Measurements from ENCODE around the gene PDRG1. TPM values are rescaled to one million over a fixed set of nuclear protein-coding genes. Genes with fewer than 3 reads are reported as not detected.

PDRG1 gene
- total RNA-seq, 1 donor from 2014 or later, result 1.7 TPM

DNA sequence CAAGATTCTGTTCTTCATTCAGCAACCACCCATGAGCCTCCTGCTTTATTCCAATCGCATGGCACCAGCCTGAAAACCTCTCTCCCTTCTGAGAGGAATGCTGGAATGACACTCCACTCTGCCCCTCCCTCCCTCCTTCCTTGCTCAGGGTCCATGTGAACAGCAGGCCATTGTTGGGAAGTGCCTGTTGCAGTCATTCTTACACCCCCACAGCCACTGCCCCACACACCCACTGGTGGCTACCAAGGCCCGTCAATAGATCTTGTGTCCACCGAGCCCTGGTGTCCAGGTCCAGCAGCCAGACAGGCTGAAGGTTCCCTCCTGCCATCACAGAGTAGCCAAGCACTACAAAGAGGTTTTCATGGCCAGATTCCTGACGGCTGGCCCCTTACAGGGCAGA lies 6.5 kb downstream of the PDRG1 start:
- no peak for TF ChIP-seq CTCF (IDR thresholded peaks at IDR 0.05)
- Histone ChIP-seq H3K27me3 (no peaks in the 10 kb centered on the region), H3K4me3 (no peak overlapping the region), H3K36me3 (peaks cover 45 to 57% of the 10 kb centered on the region in 2 donors), H3K9me3 (no peaks in the 10 kb centered on the region), H3K27ac (no peak overlapping the region), H3K4me1 (peaks cover 0 to 4% of the 10 kb centered on the region in 2 donors)
- no peak for DNase-seq (ENCODE audit: low spot score in 2 of 2)
- intact Hi-C loops (cut with DNase I), result no loop called here

DNA sequence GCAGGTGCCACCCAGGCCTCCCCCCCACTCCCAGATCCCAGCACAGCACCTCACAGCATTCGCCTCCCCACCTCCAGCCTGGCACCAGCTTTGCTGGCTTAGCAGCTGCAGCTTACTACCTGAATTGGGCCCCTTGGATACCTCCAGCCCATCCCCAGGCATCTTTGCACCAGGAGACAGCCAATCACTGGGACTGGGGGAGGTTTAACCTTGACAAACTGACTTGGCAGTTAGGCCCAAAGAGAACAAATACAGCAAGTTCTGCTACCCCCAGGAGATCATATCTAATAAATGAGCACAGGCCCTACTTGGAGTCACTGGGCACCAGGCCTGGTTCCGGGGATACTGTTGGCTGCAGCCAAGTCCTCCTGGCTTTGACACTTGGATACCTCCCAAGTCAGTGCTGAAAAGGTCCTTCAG lies 8.8 kb downstream of the PDRG1 start:
- Histone ChIP-seq H3K4me1 (no peaks in the 10 kb centered on the region), H3K4me3 (no peak overlapping the region), H3K36me3 (peaks cover 37 to 42% of the 10 kb centered on the region in 2 donors), H3K27me3 (no peaks in the 10 kb centered on the region), H3K27ac (no peak overlapping the region), H3K9me3 (no peaks in the 10 kb centered on the region)
- intact Hi-C loops (cut with DNase I), result no loop called here
- no peak for DNase-seq (ENCODE audit: low spot score in 2 of 2)
- no peak for TF ChIP-seq CTCF (IDR thresholded peaks at IDR 0.05)

GRCh38 chr20:31939661-31940060 lies 12.2 kb downstream of the PDRG1 start:
- DNase-seq (ENCODE audit: low spot score in 2 of 2), result no peak
- Histone ChIP-seq H3K4me3 (no peak overlapping the region), H3K27me3 (no peaks in the 10 kb centered on the region), H3K9me3 (no peaks in the 10 kb centered on the region), H3K27ac (no peak overlapping the region), H3K4me1 (no peaks in the 10 kb centered on the region), H3K36me3 (peaks cover 4 to 8% of the 10 kb centered on the region in 2 donors)
- no peak for TF ChIP-seq CTCF (IDR thresholded peaks at IDR 0.05)
- intact Hi-C loops (cut with DNase I), result no loop called here

DNA sequence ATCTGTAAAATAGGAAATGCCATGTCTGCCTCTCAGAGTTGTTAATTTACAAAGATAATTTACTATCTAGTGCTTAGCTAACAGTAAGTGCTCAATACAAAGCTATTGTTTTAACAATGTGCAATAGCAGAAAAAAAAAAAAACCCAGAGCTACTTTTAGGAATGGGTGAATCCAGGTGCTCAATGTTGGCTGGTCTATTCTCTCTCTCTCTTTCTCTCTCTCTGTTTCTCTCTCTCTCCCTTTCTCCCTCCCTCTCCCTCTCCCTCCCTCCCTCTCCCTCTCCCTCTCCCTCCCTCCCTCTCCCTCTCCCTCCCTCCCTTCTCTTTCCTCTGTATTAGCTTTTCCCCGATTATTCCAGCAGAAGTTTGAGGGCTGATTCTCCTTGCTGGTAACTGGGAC lies 14.0 kb downstream of the PDRG1 start:
- intact Hi-C loops (cut with DNase I), result no loop called here
- DNase-seq (ENCODE audit: low spot score in 2 of 2), result no peak

DNA sequence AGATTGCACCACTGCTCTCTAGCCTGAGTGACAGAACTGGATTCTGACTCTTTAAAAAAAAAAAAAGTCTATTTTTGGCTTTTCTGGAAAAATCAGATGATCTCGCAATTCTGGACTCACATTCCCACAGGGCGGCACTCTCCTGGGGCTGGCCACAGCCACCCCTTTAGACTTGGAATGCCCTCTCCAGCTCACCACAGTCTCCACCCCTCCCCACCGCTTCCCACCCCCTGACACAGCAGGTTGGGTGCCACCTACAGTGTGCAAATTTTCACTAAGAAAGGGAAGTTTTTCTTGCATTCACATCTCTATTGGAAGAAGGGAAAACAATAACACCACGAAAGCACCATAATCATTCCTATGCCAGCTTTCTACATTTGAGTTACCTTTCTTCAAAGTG lies 15.4 kb downstream of the PDRG1 start:
- H3K9me3 ChIP-seq, result no peaks in the 10 kb centered on the region
- H3K27me3 ChIP-seq, result no peaks in the 10 kb centered on the region
- TF ChIP-seq CTCF (IDR thresholded peaks at IDR 0.05), result no peak
- H3K36me3 ChIP-seq, result no peaks in the 10 kb centered on the region
- H3K4me1 ChIP-seq, result no peaks in the 10 kb centered on the region
- H3K27ac ChIP-seq, result no peak overlapping the region
- DNase-seq (ENCODE audit: low spot score in 2 of 2), result no peak
- H3K4me3 ChIP-seq, result no peak overlapping the region
- intact Hi-C loops (cut with DNase I), result no loop called here

More for the DNA sequence above, 14.0 kb downstream of the PDRG1 start:
- no peak for TF ChIP-seq CTCF (IDR thresholded peaks at IDR 0.05)
- no peaks in the 10 kb centered on the region for H3K27me3 ChIP-seq
- H3K27ac ChIP-seq, result no peak overlapping the region
- H3K9me3 ChIP-seq, result no peaks in the 10 kb centered on the region
- H3K36me3 ChIP-seq, result peaks cover 4% of the 10 kb centered on the region in 2 donors
- no peaks in the 10 kb centered on the region for H3K4me1 ChIP-seq
- no peak overlapping the region for H3K4me3 ChIP-seq

Measured in ascending aorta (tissue), 2 donors.